Stomach smooth muscle (tissue), 2 donors: Measurements from ENCODE around the gene TENM4.

Experiments
- H3K27ac ChIP-seq: one replicate; pipeline ENCODE4 v1.7.0; 2013; ENCODE audit warnings: mild to moderate bottlenecking, low read length, inconsistent platforms
- H3K27me3 ChIP-seq, 2 donors: one replicate each; pipeline ENCODE4 v1.7.0; 2013; ENCODE audit warnings: low read length in 2 of 2; ENCODE audit not compliant: insufficient read depth in 2 of 2, control insufficient read depth in 1 of 2
- H3K36me3 ChIP-seq, 2 donors: one replicate each; pipeline ENCODE4 v1.7.0; 2013; ENCODE audit warnings: low read length in 2 of 2; ENCODE audit not compliant: control insufficient read depth in 2 of 2, insufficient read depth in 2 of 2
- H3K4me1 ChIP-seq: one replicate; pipeline ENCODE4 v1.7.0; 2013; ENCODE audit warnings: low read length; ENCODE audit not compliant: control insufficient read depth, insufficient read depth
- H3K4me3 ChIP-seq, 2 donors: one replicate each; pipeline ENCODE4 v1.7.0; 2013; ENCODE audit warnings: low read length in 2 of 2
- H3K9ac ChIP-seq, 2 donors: one replicate each; pipeline ENCODE4 v1.7.0; 2013; ENCODE audit warnings: low read length in 2 of 2, mild to moderate bottlenecking in 1 of 2
- H3K9me3 ChIP-seq, 2 donors: one replicate each; pipeline ENCODE4 v1.7.0; 2013; ENCODE audit warnings: low read length in 2 of 2; ENCODE audit not compliant: control insufficient read depth in 2 of 2
- donor health status: healthy.
- donor health status: Pancreatic carcinoma.

The TENM4 gene

GRCh38 chr11:79077702-79078330, 363.0 kb downstream of the TENM4 start:
- H3K9ac ChIP-seq, result no peak overlapping the region
- H3K9me3 ChIP-seq, result no peaks in the 10 kb centered on the region
- no peak overlapping the region for H3K27ac ChIP-seq
- peaks cover 18% of the 10 kb centered on the region for H3K4me1 ChIP-seq
- H3K36me3 ChIP-seq, result no peaks in the 10 kb centered on the region
- no peaks in the 10 kb centered on the region for H3K27me3 ChIP-seq
- no peak overlapping the region for H3K4me3 ChIP-seq

GRCh38 chr11:79076526-79077115, 364.2 kb downstream of the TENM4 start:
- H3K36me3 ChIP-seq, result no peaks in the 10 kb centered on the region
- H3K9me3 ChIP-seq, result no peaks in the 10 kb centered on the region
- H3K27ac ChIP-seq, result no peak overlapping the region
- H3K4me1 ChIP-seq, result peaks cover 18% of the 10 kb centered on the region
- H3K27me3 ChIP-seq, result no peaks in the 10 kb centered on the region
- no peak overlapping the region for H3K9ac ChIP-seq
- no peak overlapping the region for H3K4me3 ChIP-seq

- Histone ChIP-seq H3K27me3 (no peaks in the 10 kb centered on the region), H3K27ac (no peak overlapping the region), H3K9me3 (no peaks in the 10 kb centered on the region), H3K36me3 (no peaks in the 10 kb centered on the region), H3K4me1 (peaks cover 15% of the 10 kb centered on the region), H3K9ac (no peak overlapping the region), H3K4me3 (no peak overlapping the region)
Observed at GRCh38 chr11:79074547-79074946, 366.3 kb downstream of the TENM4 start.

- no peaks in the 10 kb centered on the region for H3K36me3 ChIP-seq
- no peaks in the 10 kb centered on the region for H3K27me3 ChIP-seq
- no peak overlapping the region for H3K4me3 ChIP-seq
- no peaks in the 10 kb centered on the region for H3K9me3 ChIP-seq
- H3K9ac ChIP-seq, result no peak overlapping the region
- H3K4me1 ChIP-seq, result no peaks in the 10 kb centered on the region
- H3K27ac ChIP-seq, result no peak overlapping the region
Observed at GRCh38 chr11:79071190-79071589, 369.6 kb downstream of the TENM4 start.

- Histone ChIP-seq H3K27ac (no peak overlapping the region), H3K4me3 (no peak overlapping the region), H3K9me3 (no peaks in the 10 kb centered on the region), H3K9ac (no peak overlapping the region), H3K36me3 (no peaks in the 10 kb centered on the region), H3K4me1 (no peaks in the 10 kb centered on the region), H3K27me3 (no peaks in the 10 kb centered on the region)
Observed at GRCh38 chr11:79070518-79070917, 370.3 kb downstream of the TENM4 start.

- H3K36me3 ChIP-seq, result no peaks in the 10 kb centered on the region
- H3K4me3 ChIP-seq, result no peak overlapping the region
- H3K27me3 ChIP-seq, result no peaks in the 10 kb centered on the region
- H3K4me1 ChIP-seq, result no peaks in the 10 kb centered on the region
- no peak overlapping the region for H3K9ac ChIP-seq
- H3K27ac ChIP-seq, result no peak overlapping the region
- no peaks in the 10 kb centered on the region for H3K9me3 ChIP-seq
Observed at GRCh38 chr11:79069504-79069903, 371.3 kb downstream of the TENM4 start.

- H3K27ac ChIP-seq, result no peak overlapping the region
- no peak overlapping the region for H3K9ac ChIP-seq
- no peaks in the 10 kb centered on the region for H3K4me1 ChIP-seq
- no peaks in the 10 kb centered on the region for H3K27me3 ChIP-seq
- no peaks in the 10 kb centered on the region for H3K36me3 ChIP-seq
- H3K4me3 ChIP-seq, result no peak overlapping the region
- H3K9me3 ChIP-seq, result no peaks in the 10 kb centered on the region
Observed at GRCh38 chr11:79068356-79068755, 372.5 kb downstream of the TENM4 start.

GRCh38 chr11:79067352-79067679, 373.5 kb downstream of the TENM4 start:
- no peaks in the 10 kb centered on the region for H3K9me3 ChIP-seq
- no peaks in the 10 kb centered on the region for H3K4me1 ChIP-seq

GRCh38 chr11:79066456-79067351, 374.1 kb downstream of the TENM4 start:
- no peaks in the 10 kb centered on the region for H3K36me3 ChIP-seq
- no peak overlapping the region for H3K27ac ChIP-seq
- no peaks in the 10 kb centered on the region for H3K27me3 ChIP-seq
- no peak overlapping the region for H3K4me3 ChIP-seq
- no peaks in the 10 kb centered on the region for H3K4me1 ChIP-seq
- H3K9me3 ChIP-seq, result no peaks in the 10 kb centered on the region
- no peak overlapping the region for H3K9ac ChIP-seq

More at GRCh38 chr11:79067352-79067679, 373.5 kb downstream of the TENM4 start:
- H3K9ac ChIP-seq, result no peak overlapping the region
- no peaks in the 10 kb centered on the region for H3K36me3 ChIP-seq
- no peaks in the 10 kb centered on the region for H3K27me3 ChIP-seq
- H3K4me3 ChIP-seq, result no peak overlapping the region
- no peak overlapping the region for H3K27ac ChIP-seq

- Histone ChIP-seq H3K9me3 (no peaks in the 10 kb centered on the region), H3K27me3 (no peaks in the 10 kb centered on the region), H3K9ac (no peak overlapping the region), H3K4me3 (no peak overlapping the region), H3K4me1 (no peaks in the 10 kb centered on the region), H3K27ac (no peak overlapping the region), H3K36me3 (no peaks in the 10 kb centered on the region)
Observed at GRCh38 chr11:79062814-79063762, 377.7 kb downstream of the TENM4 start.
